Kidney (tissue), 14 donors: ENCODE data around the gene DACT3. TPM values are rescaled to one million over a fixed set of nuclear protein-coding genes. Genes with fewer than 3 reads are reported as not detected.

Source experiments
- DNase-seq, 5 donors: peaks; one replicate each; pipeline ENCODE4 v3.0.0-alpha.2; 2013 to 2020
- FAIRE-seq: peaks from 2 replicates; lab custom pipeline; 2012; peaks lifted over from hg19 to GRCh38; lab: Jason Lieb, UNC
- H3K27ac ChIP-seq, 2 donors: one replicate each; pipeline ENCODE4 v1.7.0; 2013; ENCODE audit warnings: low read depth in 2 of 2, low read length in 2 of 2, inconsistent platforms in 1 of 2
- H3K27me3 ChIP-seq: one replicate; pipeline ENCODE4 v1.7.1; 2013; ENCODE audit warnings: low read length, inconsistent platforms; ENCODE audit not compliant: control insufficient read depth, insufficient read depth
- H3K36me3 ChIP-seq, 3 donors: one replicate each; pipeline versions ENCODE4 v1.7.0 to v1.7.1; 2013; ENCODE audit warnings: low read length in 3 of 3, control low read depth in 1 of 3, inconsistent platforms in 1 of 3; ENCODE audit not compliant: insufficient read depth in 3 of 3, control insufficient read depth in 2 of 3
- H3K4me1 ChIP-seq, 3 donors: one replicate each; pipeline versions ENCODE4 v1.7.0 to v1.7.1; 2013; ENCODE audit warnings: low read length in 3 of 3, inconsistent platforms in 1 of 3, low read depth in 1 of 3; ENCODE audit not compliant: control insufficient read depth in 2 of 3, insufficient read depth in 2 of 3
- H3K4me3 ChIP-seq, 3 donors: one replicate each; pipeline versions ENCODE4 v1.7.0 to v1.8.1; 2013; ENCODE audit warnings: low read length in 3 of 3, control low read depth in 1 of 3, inconsistent platforms in 1 of 3
- H3K9ac ChIP-seq, 3 donors: one replicate each; pipeline versions ENCODE4 v1.7.0 to v1.7.1; 2013; ENCODE audit warnings: low read length in 3 of 3, control low read depth in 1 of 3, inconsistent platforms in 1 of 3
- H3K9me3 ChIP-seq, 3 donors: one replicate each; pipeline versions ENCODE4 v1.7.0 to v1.7.1; 2013; ENCODE audit warnings: low read length in 3 of 3, control low read depth in 1 of 3, inconsistent platforms in 1 of 3; ENCODE audit not compliant: control insufficient read depth in 2 of 3, insufficient read depth in 1 of 3
- CTCF ChIP-seq: IDR thresholded peaks from 3 replicates; pipeline ENCODE4 v1.5.1; 2012; ENCODE audit warnings: mild to moderate bottlenecking, moderate library complexity, borderline replicate concordance; ENCODE audit not compliant: insufficient read depth; ENCODE audit errors: extremely low read depth
- intact Hi-C: fragments of 100-400 bp; cut with DNase I; formaldehyde crosslinking; loops from one replicate; pipeline ENCODE4 v1.11.1; 2022
- polyA plus RNA-seq: library from polyadenylated mRNA; stranded (reverse); fragments of 350-450 nt; fragmentation: Illumina TruSeq; extraction: RNeasy Lipid Tissue Mini Kit (QIAGEN cat#74804); gene quantifications from one replicate; pipeline ENCODE4 v1.2.3, GENCODE V29; 2014; ENCODE audit warnings: low read depth, low replicate concordance; ENCODE audit not compliant: insufficient read depth
- total RNA-seq: library from RNA; stranded (reverse); fragmentation: NEBNext Ultra II Directional; extraction: Animal tissue kit (Norgen Biotek cat#: 25700); gene quantifications from one replicate; pipeline ENCODE4 v1.2.1, GENCODE V29; 2021
- donor health status: control.
- donor health status: control.
- donor health status: control.
- donor health status: control.
- donor health status: control.
- donor health status: DM: yes; HTN: yes; CAD: no.
- donor health status: Normal renal cell carcinoma (clear cell type).

The DACT3 gene
- total and polyA plus RNA-seq, 2 donors from 2014 or later: 5.4 to 10.4 TPM

GRCh38 chr19:46693760-46694159, 32.8 kb upstream of the DACT3 start:
- Histone ChIP-seq H3K9me3 (no peaks in the 10 kb centered on the region), H3K4me1 (peaks cover 0 to 2% (median 0%) of the 10 kb centered on the region in 3 donors), H3K9ac (no peak overlapping the region), H3K36me3 (peaks cover 15 to 52% (median 44%) of the 10 kb centered on the region in 3 donors), H3K27me3 (no peaks in the 10 kb centered on the region), H3K27ac (no peak overlapping the region), H3K4me3 (no peak overlapping the region)
- DNase-seq (no peak), FAIRE-seq (no peak)
- no peak for TF ChIP-seq CTCF
- intact Hi-C loops: no loop called here

GRCh38 chr19:46692918-46693722, 32.1 kb upstream of the DACT3 start:
- no peak for FAIRE-seq
- no peak overlapping the region for H3K9ac ChIP-seq
- no peak overlapping the region for H3K4me3 ChIP-seq
- H3K4me1 ChIP-seq: peaks cover 0 to 2% (median 0%) of the 10 kb centered on the region in 3 donors
- no peak for DNase-seq
- H3K27ac ChIP-seq: no peak overlapping the region
- no peaks in the 10 kb centered on the region for H3K9me3 ChIP-seq
- intact Hi-C loops: no loop called here
- TF ChIP-seq CTCF: no peak
- H3K36me3 ChIP-seq: peaks cover 15 to 46% (median 41%) of the 10 kb centered on the region in 3 donors
- no peaks in the 10 kb centered on the region for H3K27me3 ChIP-seq

GRCh38 chr19:46691948-46692347, 31.0 kb upstream of the DACT3 start:
- Histone ChIP-seq H3K4me1 (no peaks in the 10 kb centered on the region), H3K27ac (no peak overlapping the region), H3K9me3 (no peaks in the 10 kb centered on the region), H3K9ac (no peak overlapping the region), H3K36me3 (peaks cover 19 to 46% (median 46%) of the 10 kb centered on the region in 3 donors), H3K4me3 (no peak overlapping the region), H3K27me3 (no peaks in the 10 kb centered on the region)
- FAIRE-seq (no peak), DNase-seq (no peak)
- TF ChIP-seq CTCF: no peak
- intact Hi-C loops: no loop called here
